ENCODE data around the gene PFN4.

DNA sequence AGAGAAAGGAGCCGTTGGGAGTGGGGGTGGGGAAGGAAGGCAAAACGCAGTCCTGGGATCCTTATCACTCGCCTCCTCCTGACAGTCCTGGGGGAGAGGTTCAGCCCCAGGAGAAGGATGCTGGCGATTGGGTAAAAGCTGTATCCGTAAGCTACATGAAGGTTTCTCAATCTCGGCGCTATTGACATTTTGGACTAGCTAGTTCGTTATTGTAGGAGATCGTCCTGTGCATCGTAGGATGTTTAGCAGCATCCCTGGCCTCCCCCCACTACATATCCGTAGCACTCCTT, 38.0 kb downstream of the PFN4 start:
- TF ChIP-seq, protein P1, sequence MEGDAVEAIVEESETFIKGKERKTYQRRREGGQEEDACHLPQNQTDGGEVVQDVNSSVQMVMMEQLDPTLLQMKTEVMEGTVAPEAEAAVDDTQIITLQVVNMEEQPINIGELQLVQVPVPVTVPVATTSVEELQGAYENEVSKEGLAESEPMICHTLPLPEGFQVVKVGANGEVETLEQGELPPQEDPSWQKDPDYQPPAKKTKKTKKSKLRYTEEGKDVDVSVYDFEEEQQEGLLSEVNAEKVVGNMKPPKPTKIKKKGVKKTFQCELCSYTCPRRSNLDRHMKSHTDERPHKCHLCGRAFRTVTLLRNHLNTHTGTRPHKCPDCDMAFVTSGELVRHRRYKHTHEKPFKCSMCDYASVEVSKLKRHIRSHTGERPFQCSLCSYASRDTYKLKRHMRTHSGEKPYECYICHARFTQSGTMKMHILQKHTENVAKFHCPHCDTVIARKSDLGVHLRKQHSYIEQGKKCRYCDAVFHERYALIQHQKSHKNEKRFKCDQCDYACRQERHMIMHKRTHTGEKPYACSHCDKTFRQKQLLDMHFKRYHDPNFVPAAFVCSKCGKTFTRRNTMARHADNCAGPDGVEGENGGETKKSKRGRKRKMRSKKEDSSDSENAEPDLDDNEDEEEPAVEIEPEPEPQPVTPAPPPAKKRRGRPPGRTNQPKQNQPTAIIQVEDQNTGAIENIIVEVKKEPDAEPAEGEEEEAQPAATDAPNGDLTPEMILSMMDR (IDR thresholded peaks at IDR 0.05; ENCODE audit: borderline replicate concordance, extremely low read depth, low read length, poor library complexity, severe bottlenecking): no peak
- TF ChIP-seq EZH2 (IDR thresholded peaks at IDR 0.05; ENCODE audit: borderline replicate concordance, low read depth, low read length, severe bottlenecking): no peak
